22Rv1 (cell line): ENCODE measurements around the gene UNC13C.

Source experiments
- CTCF ChIP-seq: fragments of 450-650 bp; IDR thresholded peaks from 2 replicates; pipeline ENCODE4 v1.5.1; 2017; ENCODE audit warnings: mild to moderate bottlenecking
- ZFX ChIP-seq: fragments of 450-650 bp; IDR thresholded peaks from 2 replicates; pipeline ENCODE4 v1.6.1; 2017; ENCODE audit warnings: antibody characterized with exemption, borderline replicate concordance

GRCh38 chr15:54159012-54159411, 180.8 kb downstream of the UNC13C start:
- TF ChIP-seq CTCF = no peak
- TF ChIP-seq ZFX = no peak
